Body of pancreas (tissue), 4 donors: ENCODE measurements around the gene HACD3. TPM values are rescaled to one million over a fixed set of nuclear protein-coding genes. Genes with fewer than 3 reads are reported as not detected.

Source experiments
- ATAC-seq: fragments of 150-250 bp; one replicate; pipeline ENCODE4 v1.9.1; 2016
- DNase-seq, 4 donors: peaks; one replicate each; pipeline ENCODE4 v3.0.0-alpha.2; 2019
- H3K27ac ChIP-seq, 4 donors: fragments of 200-600 bp; sonication (generic); 1 replicate in 3 of 4; 2 replicates in 1 of 4; pipeline versions ENCODE4 v1.5.1 to v1.6.1; 2016 to 2019; ENCODE audit warnings: mild to moderate bottlenecking in 1 of 4, mixed read lengths in 1 of 4, moderate library complexity in 1 of 4
- H3K27me3 ChIP-seq, 2 donors: fragments of 200-600 bp; sonication (generic); one replicate each; pipeline ENCODE4 v1.6.0; 2016; ENCODE audit warnings: mild to moderate bottlenecking in 1 of 2
- H3K36me3 ChIP-seq, 2 donors: fragments of 200-600 bp; sonication (generic); replicated peaks in 1 of 2; 2 replicates each; pipeline ENCODE4 v1.5.1; 2016; ENCODE audit warnings: low read depth in 2 of 2; ENCODE audit not compliant: insufficient read depth in 1 of 2
- H3K4me1 ChIP-seq: fragments of 200-600 bp; sonication (generic); one replicate; pipeline ENCODE4 v1.6.0; 2016
- H3K4me3 ChIP-seq, 2 donors: fragments of 200-600 bp; sonication (generic); 1 replicate in 1 of 2; 2 replicates in 1 of 2; pipeline ENCODE4 v1.5.1; 2016 to 2019
- H3K9me3 ChIP-seq, 3 donors: fragments of 200-600 bp; sonication (generic); 1 replicate in 2 of 3; 2 replicates in 1 of 3; pipeline ENCODE4 v1.5.1; 2016
- CTCF ChIP-seq, 7 experiments: fragments of 450-650 bp in 4 of 7; fragments of 200-600 bp in 3 of 7; sonication (generic) in 3 of 7; IDR thresholded peaks; one replicate each; pipeline ENCODE4 v1.5.1; 2016 to 2019; ENCODE audit warnings: antibody characterized with exemption in 7 of 7
- POLR2A ChIP-seq, 3 donors: fragments of 450-650 bp; IDR thresholded peaks; one replicate each; pipeline ENCODE4 v1.6.1; 2016; ENCODE audit warnings: antibody characterized with exemption in 3 of 3, mild to moderate bottlenecking in 2 of 3
- WGBS, 2 donors: methylation state at CpG; one replicate each; pipeline ENCODE4 v1.1.5; 2017; 5-methylcytosine and 5-hydroxymethylcytosine counted together
- intact Hi-C: fragments of 100-400 bp; cut with DNase I; formaldehyde crosslinking; loops from one replicate; pipeline ENCODE4 v1.15.1; 2023
- total RNA-seq, 2 donors: library from RNA; depleted of rRNA; stranded (reverse); fragments of >200 nt; gene quantifications; one replicate each; pipeline ENCODE4 v1.1.0, GENCODE V29; 2016

The HACD3 gene
- total RNA-seq, 2 donors from 2014 or later, result 10.9 to 35.8 TPM

GRCh38 chr15:65603559-65603958 lies 73.3 kb downstream of the HACD3 start:
- H3K27ac ChIP-seq, result no peak overlapping the region
- intact Hi-C loops, result no loop called here
- H3K27me3 ChIP-seq, result no peaks in the 10 kb centered on the region
- TF ChIP-seq POLR2A (IDR thresholded peaks at IDR 0.05) (no peak), CTCF (IDR thresholded peaks at IDR 0.05) (no peak)
- ATAC-seq, result no peak
- H3K9me3 ChIP-seq, result no peaks in the 10 kb centered on the region
- 100% methylated on average over 1 of the region's 1 CpG for WGBS, 2 donors
- H3K4me3 ChIP-seq, result no peak overlapping the region
- DNase-seq, result no peak
- peaks cover 0 to 1% of the 10 kb centered on the region in 2 donors for H3K36me3 ChIP-seq
- H3K4me1 ChIP-seq, result no peaks in the 10 kb centered on the region

- Histone ChIP-seq H3K27ac (peak within 1 kb of the TSS; percentile 74 to 93 (median 90)), H3K4me1 (peaks cover 25% of the 10 kb centered on the region), H3K9me3 (no peaks in the 10 kb centered on the region), H3K27me3 (no peaks in the 10 kb centered on the region), H3K4me3 (peak within 1 kb of the TSS; percentile 80 to 85), H3K36me3 (no peaks in the 10 kb centered on the region)
- intact Hi-C loops, result no loop called here
- TF ChIP-seq POLR2A (IDR thresholded peaks at IDR 0.05) (peak; percentile 65 to 90 (median 90)), CTCF (IDR thresholded peaks at IDR 0.05) (peak; percentile 37 to 81 (median 58))
- ATAC-seq (peak; percentile 99), DNase-seq (peak; percentile 98 to 99 (median 98))
- WGBS, 2 donors, result 0 to 1% methylated on average over 34 to 64 of the region's 64 CpGs
These were observed 80.8 kb downstream of the HACD3 start, which contains the start of gene INTS14 for GRCh38 chr15:65610871-65611718. Gene INTS14, minus strand, starts transcription at chr15:65611131. Its CDS starts 3,751 bp downstream, at chr15:65607380.

GRCh38 chr15:65611888-65612615 lies 81.8 kb downstream of the HACD3 start:
- Histone ChIP-seq H3K27ac (peak overlapping the region; percentile 74 to 93 (median 90)), H3K36me3 (no peaks in the 10 kb centered on the region), H3K9me3 (no peaks in the 10 kb centered on the region), H3K27me3 (no peaks in the 10 kb centered on the region), H3K4me3 (no peak overlapping the region), H3K4me1 (peaks cover 25% of the 10 kb centered on the region)
- no peak for TF ChIP-seq POLR2A (IDR thresholded peaks at IDR 0.05)
- TF ChIP-seq CTCF (IDR thresholded peaks at IDR 0.05), result no peak
- 74 to 88% methylated on average over 4 to 5 of the region's 5 CpGs for WGBS, 2 donors
- ATAC-seq (no peak), DNase-seq (no peak)
- intact Hi-C loops, result no loop called here

GRCh38 chr15:65612616-65612946 lies 82.3 kb downstream of the HACD3 start:
- Histone ChIP-seq H3K4me1 (peaks cover 25% of the 10 kb centered on the region), H3K9me3 (no peaks in the 10 kb centered on the region), H3K27ac (peak overlapping the region in 2 of 4 donors; percentile 90), H3K36me3 (no peaks in the 10 kb centered on the region), H3K27me3 (no peaks in the 10 kb centered on the region), H3K4me3 (no peak overlapping the region)
- DNase-seq, result no peak
- no peak for TF ChIP-seq POLR2A (IDR thresholded peaks at IDR 0.05)
- TF ChIP-seq CTCF (IDR thresholded peaks at IDR 0.05), result no peak
- intact Hi-C loops, result no loop called here
- WGBS, 2 donors, result 16 to 41% methylated on average over 2 of the region's 2 CpGs
- ATAC-seq, result no peak
